Heart left ventricle (tissue), 13 donors: ENCODE measurements around the gene SYT9.

Experiments
- POLR2A ChIP-seq, 2 donors: fragments of 450-650 bp; IDR thresholded peaks; one replicate each; pipeline ENCODE4 v1.6.1; 2017; ENCODE audit warnings: antibody characterized with exemption in 2 of 2, mild to moderate bottlenecking in 2 of 2, moderate library complexity in 2 of 2
- TF ChIP-seq, protein P1 (sequence below), 12 donors: fragments of 200-600 bp; sonication (generic) in 4 of 12; IDR thresholded peaks; one replicate each; pipeline versions ENCODE4 v1.5.0 to v1.8.0; 2018 to 2022; ENCODE audit warnings: antibody characterized with exemption in 12 of 12, mild to moderate bottlenecking in 5 of 12
- donor health status: ischemic (EF 13 %, LVEDD 7.1; RV severe dilation, severe dysfunction).
- donor health status: DM: no; HTN: yes; CAD: no.
- donor health status: DM: no; HTN: no; CAD: no.
- donor health status: ischemic (EF 25% LVEDD 6.9; RV normal size, moderate dysfunction).
- donor health status: ischemic (EF 25% LVEDD 5.7; RV mildly dilated, moderate dysfunction).
- donor health status: ischemic (EF 35%, LVEDD 5.7; RV mildly dilated, moderate dysfunction).
- donor health status: nonischemic (EF 11% LVEDD 7.7; RV severe dilation, severe dysfunction).
- donor health status: DM: yes; HTN: yes; CAD: no.
- donor health status: PGD.
- donor health status: ischemic (EF 29% LVEDD 5.4; RV normal size, mild dysfunction).
- donor health status: nonischemic (EF 23%, LVEDD 6.1; RV moderate dilation, normal function).

DNA sequence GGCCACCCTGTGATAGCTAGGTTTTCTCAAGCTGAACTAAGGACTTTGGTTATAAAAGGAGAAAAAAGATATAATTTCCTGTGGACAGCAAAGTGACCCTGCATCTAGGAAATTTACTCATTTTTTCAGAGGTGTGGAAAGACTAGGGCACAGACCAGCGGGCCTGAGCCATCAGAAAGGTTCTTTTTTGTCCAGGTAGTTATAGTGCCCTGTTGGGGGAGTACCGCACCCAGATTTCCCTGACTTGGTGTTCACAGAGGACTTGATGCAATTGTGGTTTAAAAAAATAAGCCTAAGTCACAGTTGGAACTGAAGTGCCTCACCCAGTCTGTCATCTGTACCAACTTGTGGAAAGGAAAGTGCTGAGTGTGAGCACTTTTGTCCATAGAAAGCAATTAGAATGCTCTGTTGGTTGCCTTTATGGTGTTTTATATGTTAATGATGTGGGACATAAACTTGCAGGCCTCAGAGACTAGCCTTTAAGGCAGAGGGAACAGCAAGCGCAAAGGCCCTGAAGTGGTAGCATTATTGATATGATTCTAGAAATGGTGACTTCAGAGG lies 3.1 kb downstream of the SYT9 start:
- TF ChIP-seq, protein P1, sequence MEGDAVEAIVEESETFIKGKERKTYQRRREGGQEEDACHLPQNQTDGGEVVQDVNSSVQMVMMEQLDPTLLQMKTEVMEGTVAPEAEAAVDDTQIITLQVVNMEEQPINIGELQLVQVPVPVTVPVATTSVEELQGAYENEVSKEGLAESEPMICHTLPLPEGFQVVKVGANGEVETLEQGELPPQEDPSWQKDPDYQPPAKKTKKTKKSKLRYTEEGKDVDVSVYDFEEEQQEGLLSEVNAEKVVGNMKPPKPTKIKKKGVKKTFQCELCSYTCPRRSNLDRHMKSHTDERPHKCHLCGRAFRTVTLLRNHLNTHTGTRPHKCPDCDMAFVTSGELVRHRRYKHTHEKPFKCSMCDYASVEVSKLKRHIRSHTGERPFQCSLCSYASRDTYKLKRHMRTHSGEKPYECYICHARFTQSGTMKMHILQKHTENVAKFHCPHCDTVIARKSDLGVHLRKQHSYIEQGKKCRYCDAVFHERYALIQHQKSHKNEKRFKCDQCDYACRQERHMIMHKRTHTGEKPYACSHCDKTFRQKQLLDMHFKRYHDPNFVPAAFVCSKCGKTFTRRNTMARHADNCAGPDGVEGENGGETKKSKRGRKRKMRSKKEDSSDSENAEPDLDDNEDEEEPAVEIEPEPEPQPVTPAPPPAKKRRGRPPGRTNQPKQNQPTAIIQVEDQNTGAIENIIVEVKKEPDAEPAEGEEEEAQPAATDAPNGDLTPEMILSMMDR (IDR thresholded peaks at IDR 0.05), result no peak
- no peak for TF ChIP-seq POLR2A (IDR thresholded peaks at IDR 0.05)
